ENCODE results near the gene MAP4. TPM values are rescaled to one million over a fixed set of nuclear protein-coding genes. Genes with fewer than 3 reads are reported as not detected.

MAP4 gene
- total RNA-seq, 1 donor from 2014 or later: 319 TPM

DNA sequence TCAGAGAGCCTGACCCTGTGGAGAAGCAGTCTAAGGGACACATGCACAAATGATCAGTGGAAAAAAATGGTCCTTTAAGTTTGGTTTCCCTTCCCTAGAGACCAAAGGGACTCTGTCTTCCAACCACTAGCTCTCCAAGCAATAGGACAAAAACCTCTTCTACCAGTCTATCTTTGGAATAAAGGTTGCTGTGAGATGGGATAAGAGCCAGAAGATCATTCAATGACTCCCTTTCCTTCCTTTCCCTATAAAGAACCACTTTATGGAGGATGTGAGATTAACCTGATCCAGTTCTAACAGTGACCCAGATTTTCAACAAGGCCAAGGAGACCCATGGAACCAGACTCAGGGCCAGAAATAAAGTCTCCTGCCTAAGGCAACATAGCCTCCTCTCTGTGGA is 138.5 kb downstream of the MAP4 start:
- H3K27me3 Mint-ChIP-seq (ENCODE audit: unreplicated experiment): peaks cover 8% of the 10 kb centered on the region
- DNase-seq: no peak
- TF ChIP-seq, protein P1, sequence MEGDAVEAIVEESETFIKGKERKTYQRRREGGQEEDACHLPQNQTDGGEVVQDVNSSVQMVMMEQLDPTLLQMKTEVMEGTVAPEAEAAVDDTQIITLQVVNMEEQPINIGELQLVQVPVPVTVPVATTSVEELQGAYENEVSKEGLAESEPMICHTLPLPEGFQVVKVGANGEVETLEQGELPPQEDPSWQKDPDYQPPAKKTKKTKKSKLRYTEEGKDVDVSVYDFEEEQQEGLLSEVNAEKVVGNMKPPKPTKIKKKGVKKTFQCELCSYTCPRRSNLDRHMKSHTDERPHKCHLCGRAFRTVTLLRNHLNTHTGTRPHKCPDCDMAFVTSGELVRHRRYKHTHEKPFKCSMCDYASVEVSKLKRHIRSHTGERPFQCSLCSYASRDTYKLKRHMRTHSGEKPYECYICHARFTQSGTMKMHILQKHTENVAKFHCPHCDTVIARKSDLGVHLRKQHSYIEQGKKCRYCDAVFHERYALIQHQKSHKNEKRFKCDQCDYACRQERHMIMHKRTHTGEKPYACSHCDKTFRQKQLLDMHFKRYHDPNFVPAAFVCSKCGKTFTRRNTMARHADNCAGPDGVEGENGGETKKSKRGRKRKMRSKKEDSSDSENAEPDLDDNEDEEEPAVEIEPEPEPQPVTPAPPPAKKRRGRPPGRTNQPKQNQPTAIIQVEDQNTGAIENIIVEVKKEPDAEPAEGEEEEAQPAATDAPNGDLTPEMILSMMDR (IDR thresholded peaks at IDR 0.05; ENCODE audit: partially characterized antibody, unreplicated experiment): no peak
- H3K4me3 Mint-ChIP-seq (ENCODE audit: unreplicated experiment): no peak overlapping the region
- H3K27ac Mint-ChIP-seq (ENCODE audit: unreplicated experiment): no peak overlapping the region
- peaks cover 4% of the 10 kb centered on the region for H3K36me3 Mint-ChIP-seq (ENCODE audit: unreplicated experiment)
- no peaks in the 10 kb centered on the region for H3K4me1 Mint-ChIP-seq (ENCODE audit: low read depth, unreplicated experiment)
- peaks cover 6% of the 10 kb centered on the region for H3K9me3 Mint-ChIP-seq (ENCODE audit: unreplicated experiment)

DNA sequence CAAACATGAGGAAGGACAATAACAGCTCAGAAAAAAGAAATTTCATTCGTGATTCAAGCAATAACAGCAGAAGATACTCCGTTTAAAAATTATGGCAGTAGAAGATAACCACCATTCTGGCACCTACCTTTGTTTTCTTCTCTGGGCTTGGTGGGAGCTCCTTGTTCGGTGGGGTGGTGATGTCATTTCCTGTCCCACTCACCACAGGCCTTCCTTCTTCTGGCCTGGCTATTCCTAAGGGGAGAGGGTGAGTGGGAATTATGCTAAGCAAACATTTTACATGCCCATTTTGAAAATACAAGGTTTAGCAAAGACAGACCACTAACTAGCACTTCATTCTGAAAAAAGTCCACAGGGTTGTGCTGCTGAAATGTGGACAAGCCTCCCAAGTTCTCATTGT is 138.9 kb downstream of the MAP4 start:
- Mint-ChIP-seq H3K9me3 (ENCODE audit: unreplicated experiment) (peaks cover 6% of the 10 kb centered on the region), H3K27me3 (ENCODE audit: unreplicated experiment) (peaks cover 8% of the 10 kb centered on the region), H3K27ac (ENCODE audit: unreplicated experiment) (no peak overlapping the region), H3K4me3 (ENCODE audit: unreplicated experiment) (no peak overlapping the region), H3K4me1 (ENCODE audit: low read depth, unreplicated experiment) (no peaks in the 10 kb centered on the region), H3K36me3 (ENCODE audit: unreplicated experiment) (peaks cover 4% of the 10 kb centered on the region)
- no peak for DNase-seq
- TF ChIP-seq, protein P1 (IDR thresholded peaks at IDR 0.05; ENCODE audit: partially characterized antibody, unreplicated experiment): no peak

DNA sequence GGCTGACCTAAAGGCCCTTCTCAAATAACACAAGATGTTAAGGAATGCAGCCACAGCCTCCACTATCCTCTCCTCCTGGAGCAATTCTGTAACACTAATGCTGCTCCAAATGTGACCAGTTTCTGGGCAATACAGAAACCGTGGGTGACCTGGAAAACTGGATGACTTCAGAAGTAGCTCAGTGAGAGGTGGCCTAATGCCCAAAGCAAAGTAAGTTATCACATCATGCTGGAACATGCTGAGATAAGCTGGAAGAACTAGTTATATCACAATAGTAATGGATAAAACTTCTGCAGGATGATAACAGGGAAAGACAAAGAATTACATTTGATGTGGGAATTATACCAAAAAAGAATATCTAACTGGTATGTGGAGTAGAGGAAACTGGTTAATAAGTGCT is 141.3 kb downstream of the MAP4 start:
- no peak for DNase-seq
- H3K4me1 Mint-ChIP-seq (ENCODE audit: low read depth, unreplicated experiment): no peaks in the 10 kb centered on the region
- H3K27ac Mint-ChIP-seq (ENCODE audit: unreplicated experiment): no peak overlapping the region
- no peak overlapping the region for H3K4me3 Mint-ChIP-seq (ENCODE audit: unreplicated experiment)
- no peaks in the 10 kb centered on the region for H3K36me3 Mint-ChIP-seq (ENCODE audit: unreplicated experiment)
- TF ChIP-seq, protein P1 (IDR thresholded peaks at IDR 0.05; ENCODE audit: partially characterized antibody, unreplicated experiment): no peak
- peaks cover 5% of the 10 kb centered on the region for H3K9me3 Mint-ChIP-seq (ENCODE audit: unreplicated experiment)
- peaks cover 5% of the 10 kb centered on the region for H3K27me3 Mint-ChIP-seq (ENCODE audit: unreplicated experiment)

DNA sequence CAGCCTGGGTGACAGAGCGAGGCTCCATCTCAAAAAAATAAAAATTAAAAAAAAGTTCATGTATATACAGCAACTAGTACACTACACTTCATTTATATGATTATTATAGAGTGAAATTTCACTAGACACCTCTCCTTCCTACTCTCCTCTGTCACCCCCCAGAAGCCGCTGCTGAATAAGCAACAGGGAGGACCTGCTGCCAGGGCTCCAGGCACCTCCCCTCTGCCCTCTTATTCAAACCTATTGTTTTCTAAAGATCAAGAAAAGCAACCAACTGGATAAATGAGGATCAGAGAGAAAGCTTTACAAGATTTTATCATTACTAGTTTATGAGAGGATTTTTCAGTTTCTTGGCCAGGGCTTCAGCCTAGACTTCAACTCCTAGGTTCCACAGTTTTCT is 141.8 kb downstream of the MAP4 start:
- no peak for DNase-seq
- Mint-ChIP-seq H3K4me3 (ENCODE audit: unreplicated experiment) (no peak overlapping the region), H3K9me3 (ENCODE audit: unreplicated experiment) (peaks cover 5% of the 10 kb centered on the region), H3K4me1 (ENCODE audit: low read depth, unreplicated experiment) (no peaks in the 10 kb centered on the region), H3K36me3 (ENCODE audit: unreplicated experiment) (no peaks in the 10 kb centered on the region), H3K27me3 (ENCODE audit: unreplicated experiment) (peaks cover 5% of the 10 kb centered on the region), H3K27ac (ENCODE audit: unreplicated experiment) (no peak overlapping the region)
- TF ChIP-seq, protein P1 (IDR thresholded peaks at IDR 0.05; ENCODE audit: partially characterized antibody, unreplicated experiment): no peak

DNA sequence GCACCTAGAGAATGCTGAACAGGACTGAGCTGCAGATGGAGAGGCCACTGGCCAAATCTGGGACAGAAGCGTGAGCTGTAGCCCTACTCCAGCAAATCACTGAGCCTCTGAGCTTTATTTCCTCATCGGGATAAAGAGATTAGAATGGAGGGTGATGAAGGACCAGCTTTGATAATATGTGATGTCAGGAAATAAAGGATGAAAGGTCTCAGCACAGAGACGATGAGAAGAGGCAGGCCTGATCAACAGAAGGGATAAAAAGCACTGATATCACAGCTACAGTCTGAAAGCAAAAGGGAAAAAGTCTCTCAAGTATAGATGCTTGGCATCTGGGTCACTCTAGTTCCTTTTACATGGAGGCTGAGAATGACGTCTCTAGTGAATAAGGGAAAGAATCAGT is 143.3 kb downstream of the MAP4 start:
- no peak overlapping the region for H3K4me3 Mint-ChIP-seq (ENCODE audit: unreplicated experiment)
- no peak overlapping the region for H3K27ac Mint-ChIP-seq (ENCODE audit: unreplicated experiment)
- TF ChIP-seq, protein P1 (IDR thresholded peaks at IDR 0.05; ENCODE audit: partially characterized antibody, unreplicated experiment): no peak
- DNase-seq: no peak
- H3K4me1 Mint-ChIP-seq (ENCODE audit: low read depth, unreplicated experiment): no peaks in the 10 kb centered on the region
- peaks cover 4% of the 10 kb centered on the region for H3K9me3 Mint-ChIP-seq (ENCODE audit: unreplicated experiment)
- no peaks in the 10 kb centered on the region for H3K36me3 Mint-ChIP-seq (ENCODE audit: unreplicated experiment)
- peaks cover 6% of the 10 kb centered on the region for H3K27me3 Mint-ChIP-seq (ENCODE audit: unreplicated experiment)

All from glutamatergic neuron (in vitro differentiated cells).